ENCODE measurements around the gene CHL1. TPM values are rescaled to one million over a fixed set of nuclear protein-coding genes. Genes with fewer than 3 reads are reported as not detected.

The CHL1 gene
- total RNA-seq, 2 donors from 2014 or later: 6.1 to 10.5 TPM

- Histone ChIP-seq H3K27ac (no peak overlapping the region), H3K4me3 (no peak overlapping the region), H3K27me3 (replicated peaks; ENCODE audit: insufficient read depth) (no peaks in the 10 kb centered on the region), H3K4me1 (replicated peaks) (no peaks in the 10 kb centered on the region), H3K36me3 (no peaks in the 10 kb centered on the region), H3K9me3 (no peaks in the 10 kb centered on the region)
- intact Hi-C loops (cut with DNase I): no loop called here
- no peak for TF ChIP-seq POLR2AphosphoS5 (IDR thresholded peaks at IDR 0.05)
- TF ChIP-seq CTCF (IDR thresholded peaks at IDR 0.05): no peak
- no peak for TF ChIP-seq POLR2A (IDR thresholded peaks at IDR 0.05)
- 72% methylated on average over 4 of the region's 4 CpGs for WGBS
- no peak for DNase-seq (ENCODE audit: low spot score)
Measured at GRCh38 chr3:236881-237280, 40.3 kb downstream of the CHL1 start.

- no peaks in the 10 kb centered on the region for H3K9me3 ChIP-seq
- DNase-seq (ENCODE audit: low spot score): no peak
- no peaks in the 10 kb centered on the region for H3K4me1 ChIP-seq (replicated peaks)
- H3K4me3 ChIP-seq: no peak overlapping the region
- H3K36me3 ChIP-seq: no peaks in the 10 kb centered on the region
- no peak for TF ChIP-seq POLR2AphosphoS5 (IDR thresholded peaks at IDR 0.05)
- no peak for TF ChIP-seq CTCF (IDR thresholded peaks at IDR 0.05)
- TF ChIP-seq POLR2A (IDR thresholded peaks at IDR 0.05): no peak
- intact Hi-C loops (cut with DNase I): no loop called here
- H3K27ac ChIP-seq: no peak overlapping the region
- H3K27me3 ChIP-seq (replicated peaks; ENCODE audit: insufficient read depth): no peaks in the 10 kb centered on the region
- 91% methylated on average over 3 of the region's 3 CpGs for WGBS
Measured at GRCh38 chr3:242602-243355, 46.2 kb downstream of the CHL1 start.

- Histone ChIP-seq H3K27me3 (replicated peaks; ENCODE audit: insufficient read depth) (no peaks in the 10 kb centered on the region), H3K27ac (no peak overlapping the region), H3K4me3 (no peak overlapping the region), H3K9me3 (no peaks in the 10 kb centered on the region), H3K36me3 (no peaks in the 10 kb centered on the region), H3K4me1 (replicated peaks) (no peaks in the 10 kb centered on the region)
- DNase-seq (ENCODE audit: low spot score): no peak
- TF ChIP-seq POLR2A (IDR thresholded peaks at IDR 0.05): no peak
- no peak for TF ChIP-seq POLR2AphosphoS5 (IDR thresholded peaks at IDR 0.05)
- TF ChIP-seq CTCF (IDR thresholded peaks at IDR 0.05): no peak
- WGBS: 42% methylated on average over 3 of the region's 3 CpGs
- intact Hi-C loops (cut with DNase I): no loop called here
Measured at GRCh38 chr3:243356-243725, 46.8 kb downstream of the CHL1 start.

DNA sequence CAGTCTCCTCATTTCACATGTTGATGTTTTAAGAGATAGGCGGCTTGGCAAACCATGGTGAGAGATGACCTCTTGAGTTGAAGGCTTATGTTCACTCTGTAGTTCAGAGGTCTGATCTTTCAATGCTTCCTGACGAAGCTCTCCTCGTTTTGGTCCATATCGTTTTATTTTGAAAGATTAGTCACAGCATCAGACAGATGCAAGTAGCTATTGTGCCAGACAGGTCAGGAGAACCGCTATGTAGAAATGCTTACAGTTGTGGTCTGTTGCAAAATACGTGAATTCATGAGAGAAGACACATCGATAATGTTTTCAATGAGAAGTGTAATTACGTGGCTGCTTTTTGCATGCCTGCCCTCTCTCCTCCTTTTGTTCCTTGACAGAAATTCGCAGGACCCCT lies 47.5 kb downstream of the CHL1 start:
- intact Hi-C loops (cut with DNase I): no loop called here

GRCh38 chr3:247916-248315 lies 51.4 kb downstream of the CHL1 start:
- H3K36me3 ChIP-seq: no peaks in the 10 kb centered on the region
- H3K4me1 ChIP-seq (replicated peaks): no peaks in the 10 kb centered on the region
- no peaks in the 10 kb centered on the region for H3K27me3 ChIP-seq (replicated peaks; ENCODE audit: insufficient read depth)
- H3K9me3 ChIP-seq: no peaks in the 10 kb centered on the region
- no peak overlapping the region for H3K4me3 ChIP-seq
- H3K27ac ChIP-seq: no peak overlapping the region
- intact Hi-C loops (cut with DNase I): no loop called here
- DNase-seq (ENCODE audit: low spot score): no peak
- TF ChIP-seq POLR2AphosphoS5 (IDR thresholded peaks at IDR 0.05): no peak
- no peak for TF ChIP-seq CTCF (IDR thresholded peaks at IDR 0.05)
- no peak for TF ChIP-seq POLR2A (IDR thresholded peaks at IDR 0.05)
- WGBS: 53% methylated on average over 1 of the region's 1 CpG

More for the DNA sequence above, 47.5 kb downstream of the CHL1 start:
- no peaks in the 10 kb centered on the region for H3K27me3 ChIP-seq (replicated peaks; ENCODE audit: insufficient read depth)
- H3K27ac ChIP-seq: no peak overlapping the region
- no peaks in the 10 kb centered on the region for H3K4me1 ChIP-seq (replicated peaks)
- no peak for DNase-seq (ENCODE audit: low spot score)
- TF ChIP-seq POLR2A (IDR thresholded peaks at IDR 0.05) (no peak), POLR2AphosphoS5 (IDR thresholded peaks at IDR 0.05) (no peak)
- no peak overlapping the region for H3K4me3 ChIP-seq
- H3K36me3 ChIP-seq: no peaks in the 10 kb centered on the region
- no peaks in the 10 kb centered on the region for H3K9me3 ChIP-seq
- WGBS: 87% methylated on average over 9 of the region's 9 CpGs

Data from prostate gland (tissue), 2 donors.